GM12878 (cell line): Measurements from ENCODE around the gene TFF2. TPM values are rescaled to one million over a fixed set of nuclear protein-coding genes. Genes with fewer than 3 reads are reported as not detected.

ENCODE experiments used
- ATAC-seq: fragments of 200-7000 bp; cut with Tn5 transposase; 3 replicates; pipeline ENCODE4 v1.9.1; 2020; ENCODE audit warnings: mild to moderate bottlenecking, moderate library complexity
- BruUV-seq: library from RNA; stranded (reverse); fragments of 400-500 nt; replicated peaks from 2 replicates; lab custom pipeline; 2021; lab: Mats Ljungman, UMichigan
- CTCF ChIA-PET: fragments of 300-600 bp; sonication (Branson Sonifier 250); formaldehyde crosslinking; extraction: SDS; loops from one replicate; lab custom pipeline; 2021; ENCODE audit warnings: inconsistent platforms; lab: Yijun Ruan, JAX
- POLR2A ChIA-PET: fragments of 350-600 bp; formaldehyde crosslinking; extraction: SDS; loops from one replicate; lab custom pipeline; 2021; ENCODE audit warnings: inconsistent platforms; lab: Charles Lee
- RAD21 ChIA-PET: fragments of 300-600 bp; sonication (Branson Sonifier 250); formaldehyde crosslinking; loops from one replicate; lab custom pipeline; 2023; ENCODE audit warnings: antibody characterized with exemption; ENCODE audit not compliant: unreplicated experiment; lab: Charles Lee
- SMC1A ChIA-PET: fragments of 300-600 bp; sonication (Branson Sonifier 250); formaldehyde crosslinking; loops from one replicate; lab custom pipeline; 2023; ENCODE audit not compliant: unreplicated experiment, uncharacterized antibody; lab: Charles Lee
- DNase-seq: peaks from one replicate; pipeline ENCODE4 v3.0.0-alpha.2; 2011; ENCODE audit warnings: low read depth, low spot score
- FAIRE-seq: peaks from 3 replicates; lab custom pipeline; 2011; peaks lifted over from hg19 to GRCh38; lab: Jason Lieb, UNC
- H2AFZ ChIP-seq: 2 replicates; pipeline ENCODE4 v1.6.0; 2011; ENCODE audit warnings: low read depth, low read length, control low read depth; ENCODE audit not compliant: control insufficient read depth
- H3K27ac ChIP-seq: 2 replicates; pipeline ENCODE4 v1.5.1; 2011; ENCODE audit warnings: control low read depth; ENCODE audit not compliant: control insufficient read depth, insufficient read depth
- H3K27me3 ChIP-seq, 2 experiments: replicated peaks in 1 of 2; 2 replicates each; pipeline versions ENCODE4 v1.6.0 to v1.6.1; 2011; ENCODE audit warnings: low read length in 1 of 2; ENCODE audit not compliant: control insufficient read depth in 2 of 2, insufficient read depth in 2 of 2
- H3K36me3 ChIP-seq, 2 experiments: 2 replicates each; pipeline ENCODE4 v1.5.1; 2011; ENCODE audit warnings: low read length in 1 of 2; ENCODE audit not compliant: control insufficient read depth in 2 of 2, insufficient read depth in 2 of 2
- H3K4me1 ChIP-seq: 2 replicates; pipeline ENCODE4 v1.6.1; 2011; ENCODE audit warnings: mild to moderate bottlenecking, low read length, moderate library complexity, mixed read lengths; ENCODE audit not compliant: control insufficient read depth, insufficient read depth
- H3K4me2 ChIP-seq: 2 replicates; pipeline ENCODE4 v1.6.0; 2011; ENCODE audit warnings: control low read depth; ENCODE audit not compliant: control insufficient read depth, insufficient read depth
- H3K4me3 ChIP-seq: fragments of 200-600 bp; sonication (generic); 2 replicates; pipeline ENCODE4 v1.5.1; 2016
- H3K79me2 ChIP-seq: 2 replicates; pipeline ENCODE4 v1.6.0; 2011; ENCODE audit warnings: low read length; ENCODE audit not compliant: control insufficient read depth, insufficient read depth
- H3K9ac ChIP-seq: 2 replicates; pipeline ENCODE4 v1.8.0; 2011; ENCODE audit warnings: low read length, control low read depth, mixed read lengths; ENCODE audit not compliant: control insufficient read depth, insufficient read depth
- H3K9me3 ChIP-seq: replicated peaks from 3 replicates; pipeline ENCODE4 v1.5.1; 2011; ENCODE audit warnings: mild to moderate bottlenecking, low read length; ENCODE audit not compliant: control insufficient read depth, insufficient read depth
- H4K20me1 ChIP-seq: 2 replicates; pipeline ENCODE4 v1.6.0; 2011; ENCODE audit not compliant: control insufficient read depth, insufficient read depth
- CBX5 ChIP-seq: sonication (generic); IDR thresholded peaks from 2 replicates; pipeline ENCODE4 v1.6.1; 2016; ENCODE audit warnings: low read depth, moderate library complexity, mild to moderate bottlenecking, inconsistent platforms
- CTCF ChIP-seq, 3 experiments: IDR thresholded peaks in 2 of 3; conservative IDR thresholded peaks in 1 of 3; 2 replicates each; pipeline ENCODE4 v1.5.1; 2011; ENCODE audit warnings: low read depth in 3 of 3, low read length in 3 of 3, mild to moderate bottlenecking in 3 of 3, control low read depth in 2 of 3, moderate library complexity in 2 of 3, inconsistent platforms in 1 of 3, mixed read lengths in 1 of 3; ENCODE audit not compliant: control insufficient read depth in 2 of 3, insufficient read depth in 1 of 3; ENCODE audit errors: extremely low read depth in 1 of 3
- HCFC1 ChIP-seq: fragments of 150-350 bp; IDR thresholded peaks from 2 replicates; pipeline ENCODE4 v1.6.1; 2014; ENCODE audit warnings: low read length
- KLF5 ChIP-seq: fragments of 450-650 bp; IDR thresholded peaks from 2 replicates; pipeline ENCODE4 v1.6.1; 2014; ENCODE audit warnings: mild to moderate bottlenecking; ENCODE audit not compliant: partially characterized antibody
- NR2C2 ChIP-seq: IDR thresholded peaks from 2 replicates; pipeline ENCODE4 v1.6.1; 2011; ENCODE audit warnings: borderline replicate concordance, low read depth; ENCODE audit not compliant: control insufficient read depth, insufficient read length
- RAD21 ChIP-seq: IDR thresholded peaks from 2 replicates; pipeline ENCODE4 v1.6.1; 2011; ENCODE audit warnings: mild to moderate bottlenecking, low read depth, low read length, moderate library complexity; ENCODE audit not compliant: insufficient read depth
- RB1 ChIP-seq: fragments of 450-650 bp; formaldehyde crosslinking; IDR thresholded peaks from 2 replicates; pipeline ENCODE4 v1.6.1; 2017; ENCODE audit warnings: mild to moderate bottlenecking, borderline replicate concordance
- SMARCA5 ChIP-seq: fragments of 450-650 bp; IDR thresholded peaks from 2 replicates; pipeline ENCODE4 v1.6.1; 2017; ENCODE audit warnings: mild to moderate bottlenecking
- SMC3 ChIP-seq: IDR thresholded peaks from 2 replicates; pipeline ENCODE4 v1.6.1; 2011; ENCODE audit warnings: low read length, improper control_type of control experiment, borderline replicate concordance
- SREBF1 ChIP-seq: IDR thresholded peaks from 2 replicates; pipeline ENCODE4 v1.6.1; 2012; ENCODE audit warnings: mild to moderate bottlenecking, low read length
- SRF ChIP-seq, 2 experiments: IDR thresholded peaks; 2 replicates each; pipeline ENCODE4 v1.6.1; 2011; ENCODE audit warnings: low read depth in 2 of 2, low read length in 2 of 2, mild to moderate bottlenecking in 1 of 2, moderate library complexity in 1 of 2
- TCF12 ChIP-seq: IDR thresholded peaks from 2 replicates; pipeline ENCODE4 v1.6.1; 2011; ENCODE audit warnings: low read depth, mild to moderate bottlenecking, low read length
- WRNIP1 ChIP-seq: IDR thresholded peaks from 2 replicates; pipeline ENCODE4 v1.6.1; 2011; ENCODE audit warnings: low read depth, low read length, improper control_type of control experiment, borderline replicate concordance
- YY1 ChIP-seq: IDR thresholded peaks from 2 replicates; pipeline ENCODE4 v1.6.1; 2011; ENCODE audit warnings: low read depth, mild to moderate bottlenecking, low read length
- ZNF384 ChIP-seq: IDR thresholded peaks from 2 replicates; pipeline ENCODE4 v1.6.1; 2012; ENCODE audit warnings: low read depth, mild to moderate bottlenecking, low read length, improper control_type of control experiment, borderline replicate concordance
- ZZZ3 ChIP-seq: IDR thresholded peaks from 2 replicates; pipeline ENCODE4 v1.6.1; 2011; ENCODE audit warnings: low read depth; ENCODE audit not compliant: control insufficient read depth, insufficient read length
- WGBS: methylation state at CpG from one replicate; pipeline ENCODE4 v1.1.6; 2016; ENCODE audit warnings: low lambda C conversion rate; ENCODE audit not compliant: insufficient replicate concordance, insufficient coverage; ENCODE audit errors: missing lambda C conversion rate; 5-methylcytosine and 5-hydroxymethylcytosine counted together
- in situ Hi-C: fragments of 300-500 bp; cut with MboI; formaldehyde crosslinking; loops from 9 replicates; pipeline ENCODE4 v1.14.3; 2018; ENCODE audit warnings: mixed read lengths
- intact Hi-C: fragments of 100-400 bp; cut with micrococcal nuclease; formaldehyde crosslinking; loops from one replicate; pipeline ENCODE4 v1.14.2; 2022; ENCODE audit not compliant: unreplicated experiment
- polyA plus RNA-seq, 11 experiments: library from polyadenylated mRNA; depleted of rRNA in 4 of 11; unstranded in 6 of 11; stranded (reverse) in 5 of 11; fragments of >200 nt; fragmentation: Nextera tagmentation in 4 of 11; fragmentation: Illumina TruSeq in 1 of 11; extraction: Ambion mirVana in 4 of 11; extraction: Trizol in 1 of 11; gene quantifications; 1 replicate in 1 of 11; 2 replicates in 10 of 11; pipeline versions ENCODE4 v1.2.1 to v1.2.3, GENCODE V29; 2011 to 2016; ENCODE audit warnings: inconsistent platforms in 2 of 11, missing spikeins in 2 of 11, low read depth in 1 of 11
- total RNA-seq, 4 experiments: library from RNA; depleted of rRNA in 3 of 4; stranded (reverse); fragments of >200 nt in 3 of 4; fragmentation: Illumina TruSeq in 1 of 4; extraction: Trizol in 1 of 4; gene quantifications; 2 replicates each; pipeline versions ENCODE4 v1.2.1 to v1.2.3, GENCODE V29; 2013 to 2021

Gene TFF2
- total and polyA plus RNA-seq, 10 of the 15 experiments (the other 5 are each of a cell fraction or from before 2014, with no cell fraction given), result 0.56 TPM; not detected in 9

- BruUV-seq, result no TSS peak
- Histone ChIP-seq H3K9ac (no peak overlapping the region), H3K4me3 (no peak overlapping the region)
- RAD21 ChIA-PET, result interaction anchor here (1.2 to 1.5 kb wide), 3 partner anchors 51 to 177 kb away, joined by 3 to 7 read pairs (median 3); no protein-coding TSS in a partner anchor
- TF ChIP-seq KLF5 (no peak), WRNIP1 (no peak), SRF (IDR thresholded peaks at IDR 0.05; ENCODE audit: low read depth in 2 of 2, low read length in 2 of 2) (no peak), SREBF1 (no peak), YY1 (no peak)
- TF ChIP-seq, all 136 proteins: peak for 0
- no peak overlapping the region for H3K27ac ChIP-seq
- peaks cover 11% of the 10 kb centered on the region for H3K9me3 ChIP-seq
- no peaks in the 10 kb centered on the region for H4K20me1 ChIP-seq
- CTCF ChIA-PET, result interaction anchor here (0.7 to 1.8 kb wide), 8 partner anchors 23 to 89 kb away, joined by 3 to 7 read pairs (median 3); no protein-coding TSS in a partner anchor
- H3K27me3 ChIP-seq, result no peaks in the 10 kb centered on the region; a peak in 2 of 4 replicates
- H3K4me2 ChIP-seq, result no peak overlapping the region
- in situ Hi-C loops (no loop called here), intact Hi-C loops (no loop called here)
- H3K4me1 ChIP-seq, result peaks cover 12% of the 10 kb centered on the region
- 68% methylated on average over 7 of the region's 7 CpGs for WGBS
- SMC1A ChIA-PET, result interaction anchor here (0.9 to 1.5 kb wide), 6 partner anchors 8 to 89 kb away, joined by 3 to 4 read pairs (median 4); no protein-coding TSS in a partner anchor
- H2AFZ ChIP-seq, result no peak overlapping the region
- FAIRE-seq (no peak), DNase-seq (no peak), ATAC-seq (no peak)
- POLR2A ChIA-PET, result no interaction called here
- no peaks in the 10 kb centered on the region for H3K36me3 ChIP-seq
- H3K79me2 ChIP-seq, result no peaks in the 10 kb centered on the region
These were observed 10.5 kb upstream of the TFF2 start for GRCh38 chr21:42361286-42361685.

GRCh38 chr21:42360317-42360716, 9.5 kb upstream of the TFF2 start:
- POLR2A ChIA-PET, result no interaction called here
- no peaks in the 10 kb centered on the region for H3K36me3 ChIP-seq
- TF ChIP-seq HCFC1, result no peak
- TF ChIP-seq RAD21, result peak; percentile 50
- TF ChIP-seq SMARCA5, result peak; percentile 71; the same call in 1 of the 2 replicates
- TF ChIP-seq TCF12, result no peak
- no peak for TF ChIP-seq ZZZ3
- no peak for TF ChIP-seq SMC3
- peak; percentile 5 to 19 (median 16); a peak in 2 of 6 replicates for TF ChIP-seq CTCF (IDR thresholded peaks at IDR 0.05 in 2 of 3, conservative IDR thresholded peaks at IDR 0.05 in 1 of 3; ENCODE audit: control insufficient read depth in 2 of 3, extremely low read depth in 1 of 3, insufficient read depth in 1 of 3, low read depth in 3 of 3, low read length in 3 of 3)
- no peak for TF ChIP-seq RB1
- no peak for TF ChIP-seq NR2C2
- TF ChIP-seq ZNF384, result no peak
- peak; percentile 65; the same call in 1 of the 2 replicates for TF ChIP-seq CBX5
- TF ChIP-seq, all 136 proteins: peak for 4
- H3K4me1 ChIP-seq, result peaks cover 11% of the 10 kb centered on the region
- H3K9me3 ChIP-seq, result peaks cover 13% of the 10 kb centered on the region
- no peaks in the 10 kb centered on the region for H3K79me2 ChIP-seq
- ChIA-PET RAD21 (interaction anchor here (1.2 kb wide), 1 partner anchor 81 kb away, joined by 3 read pairs; no protein-coding TSS in a partner anchor), SMC1A (interaction anchor here (0.9 to 1.3 kb wide), 4 partner anchors 18 to 176 kb away, joined by 3 to 6 read pairs (median 4); no protein-coding TSS in a partner anchor), CTCF (interaction anchor here (0.9 to 1.8 kb wide), 6 partner anchors 24 to 176 kb away, joined by 3 to 7 read pairs (median 3); no protein-coding TSS in a partner anchor)
- no peak for FAIRE-seq
- BruUV-seq, result no TSS peak
- H3K27ac ChIP-seq, result no peak overlapping the region
- no peak overlapping the region for H3K9ac ChIP-seq
- H2AFZ ChIP-seq, result no peak overlapping the region
- ATAC-seq, result no peak
- in situ Hi-C loops, result no loop called here
- WGBS, result 50% methylated on average over 2 of the region's 2 CpGs
- no peak overlapping the region for H3K4me3 ChIP-seq
- no peak for DNase-seq
- intact Hi-C loops, result no loop called here
- H4K20me1 ChIP-seq, result no peaks in the 10 kb centered on the region
- H3K4me2 ChIP-seq, result no peak overlapping the region
- no peaks in the 10 kb centered on the region; a peak in 2 of 4 replicates for H3K27me3 ChIP-seq
